ENCODE data around the gene METAP1D.

GRCh38 chr2:172011812-172012575 is 12.2 kb downstream of the METAP1D start:
- TF ChIP-seq GATA2 (IDR thresholded peaks at IDR 0.05; ENCODE audit: low read depth, low read length) (no peak), GATA3 (IDR thresholded peaks at IDR 0.05; ENCODE audit: low read depth, low read length) (no peak)

Data from SH-SY5Y (cell line).